ENCODE data around the gene AOPEP. TPM values are rescaled to one million over a fixed set of nuclear protein-coding genes. Genes with fewer than 3 reads are reported as not detected.

Gene AOPEP
- total and polyA plus RNA-seq, 2 of the 13 experiments (the other 11 are each of a cell fraction or from before 2014, with no cell fraction given): 22.2 to 41.6 TPM

GRCh38 chr9:95031711-95032461 is 305.4 kb downstream of the AOPEP start (continued):
- TF ChIP-seq ZNF878 (CRISPR knock-in tag; IDR thresholded peaks at IDR 0.05): no peak
- TF ChIP-seq FOXA3 (CRISPR knock-in tag; IDR thresholded peaks at IDR 0.05): peak; percentile 89
- no peak for TF ChIP-seq SNAPC5 (CRISPR knock-in tag; IDR thresholded peaks at IDR 0.05; ENCODE audit: borderline replicate concordance)
- no peak for TF ChIP-seq ZNF253 (CRISPR knock-in tag; IDR thresholded peaks at IDR 0.05; ENCODE audit: borderline replicate concordance)
- TF ChIP-seq ZBTB46 (CRISPR knock-in tag; IDR thresholded peaks at IDR 0.05; ENCODE audit: borderline replicate concordance): no peak
- TF ChIP-seq ZNF256 (CRISPR knock-in tag; conservative IDR thresholded peaks at IDR 0.05): no peak
- TF ChIP-seq ZMAT3 (CRISPR knock-in tag; conservative IDR thresholded peaks at IDR 0.05): no peak
- no peak for TF ChIP-seq RAD21 (CRISPR knock-in tag; IDR thresholded peaks at IDR 0.05)
- TF ChIP-seq PITX1 (CRISPR knock-in tag; IDR thresholded peaks at IDR 0.05): peak; percentile 96
- peak in 1 of 2 experiments; percentile 33; a peak in 1 of 4 replicates for TF ChIP-seq ATF4 (CRISPR knock-in tag; IDR thresholded peaks at IDR 0.05)
- TF ChIP-seq TCF12 (IDR thresholded peaks at IDR 0.05): no peak
- TF ChIP-seq TCF12 (CRISPR knock-in tag; IDR thresholded peaks at IDR 0.05): no peak
- TF ChIP-seq ZBTB49 (CRISPR knock-in tag; IDR thresholded peaks at IDR 0.05; ENCODE audit: borderline replicate concordance): no peak
- no peak for TF ChIP-seq JUNB (CRISPR knock-in tag; IDR thresholded peaks at IDR 0.05; ENCODE audit: borderline replicate concordance)
- TF ChIP-seq FOXM1 (CRISPR knock-in tag; IDR thresholded peaks at IDR 0.05): no peak
- TF ChIP-seq IRF2 (CRISPR knock-in tag; IDR thresholded peaks at IDR 0.05): peak; percentile 83; the same call in 1 of the 2 replicates
- TF ChIP-seq RXRB (CRISPR knock-in tag; IDR thresholded peaks at IDR 0.05; ENCODE audit: borderline replicate concordance): peak; percentile 87
- no peak for TF ChIP-seq NBN (conservative IDR thresholded peaks at IDR 0.05)
- no peak for TF ChIP-seq AKNA (CRISPR knock-in tag; IDR thresholded peaks at IDR 0.05; ENCODE audit: borderline replicate concordance)
- no peak for TF ChIP-seq ZNF776 (CRISPR knock-in tag; IDR thresholded peaks at IDR 0.05)
